ENCODE data around the gene JUNB. TPM values are rescaled to one million over a fixed set of nuclear protein-coding genes. Genes with fewer than 3 reads are reported as not detected.

Gene JUNB
- total RNA-seq, 4 donors from 2014 or later: 99.3 to 614 (median 168) TPM

DNA sequence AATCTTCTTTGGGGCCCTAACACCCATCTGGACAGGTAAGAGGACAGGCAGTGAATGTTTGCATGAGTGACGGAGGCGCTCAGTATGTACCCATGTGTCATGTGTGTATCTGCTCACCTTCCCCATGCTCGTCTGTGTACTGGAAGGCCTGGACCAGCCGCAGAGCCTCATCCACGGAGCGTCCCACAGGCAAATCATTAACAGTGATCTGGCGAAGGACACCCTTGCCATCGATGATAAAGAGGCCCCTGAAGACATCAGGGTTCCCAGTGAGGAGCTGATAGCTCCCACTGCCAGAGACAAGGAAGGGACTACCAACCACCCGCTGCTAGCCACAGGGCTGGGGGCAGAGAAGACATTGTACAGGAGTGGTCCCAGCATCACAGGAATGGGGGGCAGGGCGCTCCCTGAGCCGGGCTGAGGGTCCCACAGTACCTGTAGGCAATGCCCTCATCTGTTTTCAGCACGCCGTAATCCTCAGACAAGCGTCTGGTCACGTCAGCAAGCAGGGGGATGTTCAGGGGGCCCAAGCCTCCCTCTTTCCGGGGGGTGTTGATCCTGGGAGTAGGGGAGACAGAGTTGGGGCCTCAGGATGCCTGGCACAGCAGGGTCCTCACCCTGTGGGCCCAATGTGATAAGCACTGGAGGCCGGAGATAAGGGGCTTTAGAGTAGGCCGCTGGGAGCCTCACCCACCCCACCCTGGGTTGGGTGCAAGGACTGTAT, 8.6 kb downstream of the JUNB start:
- Histone ChIP-seq H3K27ac (peak overlapping the region in 2 of 4 donors; percentile 86), H3K4me3 (peak overlapping the region in 1 of 2 donors; percentile 88), H3K9me3 (no peaks in the 10 kb centered on the region), H3K36me3 (peaks cover 0 to 40% of the 10 kb centered on the region in 2 donors), H3K27me3 (no peaks in the 10 kb centered on the region), H3K4me1 (peaks cover 0 to 55% (median 19%) of the 10 kb centered on the region in 3 donors)
- 75 to 91% methylated on average over 4 to 7 of the region's 18 CpGs for WGBS, 2 donors (ENCODE audit: low coverage in 1 of 2)
- TF ChIP-seq CTCF (IDR thresholded peaks at IDR 0.05) (no peak), POLR2AphosphoS5 (IDR thresholded peaks at IDR 0.05) (no peak), EP300 (IDR thresholded peaks at IDR 0.05) (no peak), POLR2A (IDR thresholded peaks at IDR 0.05) (no peak)
- ATAC-seq: no peak

DNA sequence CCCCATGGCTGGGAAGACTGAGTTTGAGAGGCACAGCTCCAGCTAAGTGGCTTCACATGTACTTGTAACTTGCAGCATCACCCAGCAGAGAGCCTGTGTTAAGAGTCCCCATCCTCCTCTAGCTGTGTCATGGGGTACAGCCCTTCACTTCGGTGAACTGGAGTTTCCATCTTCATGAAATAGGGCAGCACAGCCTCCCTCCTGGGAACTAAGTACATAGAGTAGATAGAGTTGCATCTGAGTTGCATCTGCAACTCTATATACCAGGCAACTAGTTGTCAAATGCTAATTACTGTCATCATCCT, 9.1 kb downstream of the JUNB start:
- no CpG with 5 or more reads among the region's 1 CpG for WGBS, 2 donors (ENCODE audit: low coverage in 1 of 2)
- H3K27me3 ChIP-seq: no peaks in the 10 kb centered on the region
- peak overlapping the region in 3 of 4 donors; percentile 86 to 89 (median 86) for H3K27ac ChIP-seq
- ATAC-seq: no peak
- peaks cover 0 to 50% (median 19%) of the 10 kb centered on the region in 3 donors for H3K4me1 ChIP-seq
- no peaks in the 10 kb centered on the region for H3K9me3 ChIP-seq
- peaks cover 0 to 40% of the 10 kb centered on the region in 2 donors for H3K36me3 ChIP-seq
- TF ChIP-seq POLR2AphosphoS5 (IDR thresholded peaks at IDR 0.05) (no peak), CTCF (IDR thresholded peaks at IDR 0.05) (no peak), POLR2A (IDR thresholded peaks at IDR 0.05) (no peak), EP300 (IDR thresholded peaks at IDR 0.05) (no peak)
- H3K4me3 ChIP-seq: peak overlapping the region in 1 of 2 donors; percentile 88

DNA sequence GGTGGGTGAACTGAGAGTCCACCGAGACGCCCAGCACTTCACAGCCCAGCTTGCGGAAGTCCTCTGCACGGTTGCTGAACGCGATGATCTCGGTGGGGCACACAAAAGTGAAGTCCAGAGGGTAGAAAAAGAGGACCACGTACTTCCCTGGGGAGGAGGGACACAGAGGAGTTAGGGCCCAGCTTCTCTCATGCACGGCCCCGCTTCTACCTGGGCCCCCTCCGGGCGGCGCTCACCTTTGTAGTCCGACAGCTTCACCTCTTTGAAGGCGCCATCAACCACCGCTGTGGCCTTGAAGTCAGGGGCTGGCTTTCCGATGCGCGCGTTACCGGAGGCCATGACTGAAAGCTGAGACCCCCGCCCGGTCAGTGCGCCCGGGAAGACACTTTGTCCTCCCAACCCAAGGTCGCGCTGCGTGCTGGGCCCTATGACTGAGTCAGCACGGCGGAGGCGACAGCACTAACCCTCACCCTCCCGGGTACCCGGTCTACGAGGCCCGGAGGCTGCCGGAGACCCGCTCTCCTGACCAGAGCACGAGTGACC, 9.7 kb downstream of the JUNB start:
- WGBS, 2 donors (ENCODE audit: low coverage in 1 of 2): 0% methylated on average over 3 of the region's 38 CpGs; no CpG with 5 or more reads in 1 of the 2 donors
- Histone ChIP-seq H3K36me3 (peaks cover 0 to 40% of the 10 kb centered on the region in 2 donors), H3K4me3 (peak overlapping the region; percentile 73 to 88), H3K27me3 (no peaks in the 10 kb centered on the region), H3K9me3 (no peaks in the 10 kb centered on the region), H3K4me1 (peaks cover 0 to 47% (median 17%) of the 10 kb centered on the region in 3 donors), H3K27ac (peak overlapping the region; percentile 60 to 89 (median 86))
- peak; percentile 25 for ATAC-seq
- TF ChIP-seq POLR2AphosphoS5 (IDR thresholded peaks at IDR 0.05) (no peak), EP300 (IDR thresholded peaks at IDR 0.05) (no peak)

GRCh38 chr19:12801466-12802266, 10.4 kb downstream of the JUNB start, which contains the start of the genes PRDX2 and THSD8:
PRDX2 (minus strand) TSS chr19:12801800; CDS start chr19:12801261, 539 bp downstream.
THSD8 (plus strand) TSS chr19:12802069; CDS start chr19:12802072, 3 bp downstream.
- WGBS, 2 donors (ENCODE audit: low coverage in 1 of 2): 0% methylated on average over 1 to 13 of the region's 78 CpGs
- TF ChIP-seq EP300 (IDR thresholded peaks at IDR 0.05): no peak
- peak; percentile 79 for TF ChIP-seq POLR2AphosphoS5 (IDR thresholded peaks at IDR 0.05)
- peak; percentile 75 to 84 for TF ChIP-seq POLR2A (IDR thresholded peaks at IDR 0.05)
- peak in 2 of 4 experiments; percentile 3 to 6 for TF ChIP-seq CTCF (IDR thresholded peaks at IDR 0.05)
- H3K27ac ChIP-seq: peak within 1 kb of the TSS; percentile 60 to 89 (median 86)
- no peaks in the 10 kb centered on the region for H3K27me3 ChIP-seq
- peak; percentile 79 for ATAC-seq
- H3K4me1 ChIP-seq: peaks cover 0 to 45% (median 14%) of the 10 kb centered on the region in 3 donors
- peaks cover 0 to 39% of the 10 kb centered on the region in 2 donors for H3K36me3 ChIP-seq
- peak within 1 kb of the TSS; percentile 73 to 88 for H3K4me3 ChIP-seq
- H3K9me3 ChIP-seq: no peaks in the 10 kb centered on the region

Measured in gastroesophageal sphincter (tissue), 4 donors.